ENCODE data around the gene NUP35.
"Not testable (repeated sequence)": the region's sequence is repeated elsewhere in the genome, so short reads cannot be mapped to it uniquely, and the experiment has no call there.

NUP35 gene

DNA sequence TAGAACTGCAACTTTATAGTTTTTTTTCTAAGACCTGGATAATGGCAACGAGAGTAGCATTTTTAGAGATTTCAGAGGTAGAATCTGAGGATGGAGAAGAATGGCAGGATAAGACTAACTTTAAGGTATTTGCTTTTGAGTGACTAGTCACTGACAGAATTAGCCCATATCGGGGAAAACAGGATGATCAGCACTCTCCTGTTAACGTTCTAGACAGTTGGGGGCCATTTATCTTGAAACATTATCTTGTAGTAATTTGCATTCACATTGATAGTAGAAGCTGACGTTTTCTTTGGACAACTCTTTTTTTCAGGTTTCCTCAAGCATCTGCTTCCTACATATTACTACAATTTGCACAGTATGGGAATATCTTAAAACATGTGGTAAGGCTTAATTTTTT is 32.9 kb downstream of the NUP35 start:
- H3K4me3 ChIP-seq (ENCODE audit: low read depth, low read length): no peak overlapping the region

DNA sequence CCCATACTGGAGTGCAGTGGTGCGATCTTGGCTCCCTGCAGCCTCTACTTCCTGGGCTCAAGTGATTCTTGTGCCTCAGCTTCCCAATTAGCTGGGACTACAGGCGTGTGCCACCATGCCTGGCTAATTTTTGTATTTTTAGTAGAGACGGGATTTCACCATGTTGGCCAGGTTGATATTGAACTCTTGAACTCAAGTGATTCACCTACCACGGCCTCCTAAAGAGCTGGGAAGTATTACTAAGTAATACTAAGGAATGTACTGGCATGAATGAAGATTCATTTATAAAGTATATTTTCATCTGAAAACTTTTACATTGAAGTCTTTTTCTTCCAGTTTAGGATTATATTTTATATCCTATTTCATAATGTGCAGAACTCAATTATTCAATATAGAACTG is 38.1 kb downstream of the NUP35 start:
- in situ Hi-C loops (cut with HindIII; ENCODE audit: low sequenced_read_pairs): no loop called here
- TF ChIP-seq, protein P1, sequence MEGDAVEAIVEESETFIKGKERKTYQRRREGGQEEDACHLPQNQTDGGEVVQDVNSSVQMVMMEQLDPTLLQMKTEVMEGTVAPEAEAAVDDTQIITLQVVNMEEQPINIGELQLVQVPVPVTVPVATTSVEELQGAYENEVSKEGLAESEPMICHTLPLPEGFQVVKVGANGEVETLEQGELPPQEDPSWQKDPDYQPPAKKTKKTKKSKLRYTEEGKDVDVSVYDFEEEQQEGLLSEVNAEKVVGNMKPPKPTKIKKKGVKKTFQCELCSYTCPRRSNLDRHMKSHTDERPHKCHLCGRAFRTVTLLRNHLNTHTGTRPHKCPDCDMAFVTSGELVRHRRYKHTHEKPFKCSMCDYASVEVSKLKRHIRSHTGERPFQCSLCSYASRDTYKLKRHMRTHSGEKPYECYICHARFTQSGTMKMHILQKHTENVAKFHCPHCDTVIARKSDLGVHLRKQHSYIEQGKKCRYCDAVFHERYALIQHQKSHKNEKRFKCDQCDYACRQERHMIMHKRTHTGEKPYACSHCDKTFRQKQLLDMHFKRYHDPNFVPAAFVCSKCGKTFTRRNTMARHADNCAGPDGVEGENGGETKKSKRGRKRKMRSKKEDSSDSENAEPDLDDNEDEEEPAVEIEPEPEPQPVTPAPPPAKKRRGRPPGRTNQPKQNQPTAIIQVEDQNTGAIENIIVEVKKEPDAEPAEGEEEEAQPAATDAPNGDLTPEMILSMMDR (IDR thresholded peaks at IDR 0.05; ENCODE audit: low read depth, low read length, missing control alignments): no peak
- H3K4me3 ChIP-seq (ENCODE audit: low read depth, low read length): no peak overlapping the region
- peak; percentile 62 for DNase-seq (ENCODE audit: low read depth)

More for the DNA sequence above, 32.9 kb downstream of the NUP35 start:
- in situ Hi-C loops (cut with HindIII; ENCODE audit: low sequenced_read_pairs): no loop called here
- DNase-seq (ENCODE audit: low read depth): no peak
- TF ChIP-seq, protein P1 (IDR thresholded peaks at IDR 0.05; ENCODE audit: low read depth, low read length, missing control alignments): no peak

DNA sequence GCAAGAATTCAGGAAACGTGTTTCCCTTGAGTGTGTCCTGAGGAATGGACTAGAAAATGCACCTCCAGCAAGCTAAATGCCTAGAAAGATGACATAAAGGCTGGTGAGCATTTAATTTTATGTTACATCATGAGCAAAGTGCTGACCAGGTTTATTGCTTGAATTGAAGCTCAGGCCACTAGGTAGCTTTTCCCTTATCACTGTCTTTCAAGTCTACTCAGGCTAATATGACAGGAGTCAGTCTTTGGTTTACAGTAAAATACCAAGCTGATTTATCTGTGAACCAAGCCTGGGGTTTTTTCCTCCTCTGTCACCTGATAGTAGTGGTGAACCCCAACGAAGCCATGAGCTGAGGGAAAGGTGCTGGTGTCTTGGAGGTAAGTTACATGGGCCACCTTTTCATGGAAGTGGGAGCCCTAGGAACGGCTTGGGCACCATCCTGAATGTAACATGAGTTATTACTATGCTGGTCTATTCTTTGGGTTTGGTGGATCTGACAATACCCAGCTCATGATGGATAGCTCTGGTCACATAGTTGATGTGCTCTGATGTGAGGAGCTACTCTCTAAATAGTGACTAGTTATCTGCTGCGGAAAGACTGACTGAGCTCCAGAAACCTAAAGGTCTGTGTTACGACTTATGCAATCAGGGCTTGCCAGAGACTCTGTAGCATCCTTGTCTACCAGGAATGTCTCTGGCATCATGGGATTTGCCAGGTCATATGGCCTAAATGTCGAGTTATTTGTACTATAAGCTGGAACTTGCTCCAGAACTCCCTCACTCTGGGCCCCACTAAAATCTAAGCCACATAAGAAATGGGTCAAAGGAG is 39.8 kb downstream of the NUP35 start:
- no peak overlapping the region for H3K4me3 ChIP-seq (ENCODE audit: low read depth, low read length)
- TF ChIP-seq, protein P1 (IDR thresholded peaks at IDR 0.05; ENCODE audit: low read depth, low read length, missing control alignments): no peak
- in situ Hi-C loops (cut with HindIII; ENCODE audit: low sequenced_read_pairs): no loop called here
- DNase-seq (ENCODE audit: low read depth): no peak

DNA sequence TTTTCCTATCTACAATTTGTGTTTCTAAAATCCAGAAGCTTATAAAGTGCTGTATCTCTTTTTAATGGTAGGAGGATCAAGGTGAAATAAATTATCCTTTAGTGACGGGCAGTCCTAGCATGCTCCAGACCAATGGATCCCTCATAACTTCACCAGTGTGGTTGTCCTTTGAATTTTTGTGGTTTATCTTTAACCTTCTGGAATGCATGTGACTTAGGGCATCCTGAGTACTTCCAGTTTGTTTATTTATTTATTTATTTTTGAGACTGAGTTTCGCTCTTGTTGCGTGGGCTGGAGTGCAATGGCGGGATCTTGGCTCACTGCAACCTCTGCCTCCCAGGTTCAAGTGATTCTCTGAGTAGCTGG is 40.4 kb downstream of the NUP35 start:
- TF ChIP-seq, protein P1 (IDR thresholded peaks at IDR 0.05; ENCODE audit: low read depth, low read length, missing control alignments): no peak
- in situ Hi-C loops (cut with HindIII; ENCODE audit: low sequenced_read_pairs): no loop called here
- H3K4me3 ChIP-seq (ENCODE audit: low read depth, low read length): no peak overlapping the region
- DNase-seq (ENCODE audit: low read depth): peak; percentile 24

DNA sequence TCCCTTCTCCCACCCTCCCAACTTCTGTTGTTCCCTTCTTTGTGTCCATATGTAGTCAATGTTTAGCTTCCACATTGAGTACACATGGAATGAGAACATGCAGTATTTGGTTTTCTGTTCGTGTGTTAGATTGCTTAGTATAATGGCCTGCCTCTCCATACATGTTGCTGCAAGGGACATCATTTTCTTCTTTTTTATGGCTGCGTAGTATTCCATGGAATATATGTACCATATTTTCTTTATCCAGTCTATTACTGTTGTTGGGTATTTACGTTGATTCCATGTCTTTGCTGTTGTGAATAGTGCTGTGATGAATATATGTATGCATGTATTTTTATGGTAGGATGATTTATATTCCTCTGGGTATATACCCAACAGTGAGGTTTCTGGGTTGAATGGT is 42.0 kb downstream of the NUP35 start:
- H3K4me3 ChIP-seq (ENCODE audit: low read depth, low read length): no peak overlapping the region
- TF ChIP-seq, protein P1 (IDR thresholded peaks at IDR 0.05; ENCODE audit: low read depth, low read length, missing control alignments): no peak
- in situ Hi-C loops (cut with HindIII; ENCODE audit: low sequenced_read_pairs): no loop called here
- no peak for DNase-seq (ENCODE audit: low read depth)

DNA sequence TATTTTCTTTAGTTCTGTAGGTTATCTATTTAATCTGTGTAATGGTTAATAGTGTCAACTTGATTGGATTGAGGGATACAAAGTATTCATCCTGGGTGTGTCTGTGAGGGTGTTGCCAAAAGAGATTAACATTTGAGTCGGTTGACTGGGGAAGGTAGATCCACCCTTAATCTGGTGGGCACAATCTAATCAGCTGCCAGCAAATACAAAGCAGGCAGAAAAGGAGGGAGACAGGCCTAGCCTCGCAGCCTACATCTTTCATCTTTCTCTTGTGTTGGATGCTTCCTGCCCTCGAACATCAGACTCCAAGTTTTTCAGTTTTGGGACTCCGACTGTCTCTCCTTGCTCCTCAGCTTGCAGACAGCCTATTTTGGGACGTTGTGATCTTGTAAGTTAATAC is 42.7 kb downstream of the NUP35 start:
- DNase-seq (ENCODE audit: low read depth); in situ Hi-C loops (cut with HindIII; ENCODE audit: low sequenced_read_pairs); H3K4me3 ChIP-seq (ENCODE audit: low read depth, low read length): not testable (repeated sequence)

DNA sequence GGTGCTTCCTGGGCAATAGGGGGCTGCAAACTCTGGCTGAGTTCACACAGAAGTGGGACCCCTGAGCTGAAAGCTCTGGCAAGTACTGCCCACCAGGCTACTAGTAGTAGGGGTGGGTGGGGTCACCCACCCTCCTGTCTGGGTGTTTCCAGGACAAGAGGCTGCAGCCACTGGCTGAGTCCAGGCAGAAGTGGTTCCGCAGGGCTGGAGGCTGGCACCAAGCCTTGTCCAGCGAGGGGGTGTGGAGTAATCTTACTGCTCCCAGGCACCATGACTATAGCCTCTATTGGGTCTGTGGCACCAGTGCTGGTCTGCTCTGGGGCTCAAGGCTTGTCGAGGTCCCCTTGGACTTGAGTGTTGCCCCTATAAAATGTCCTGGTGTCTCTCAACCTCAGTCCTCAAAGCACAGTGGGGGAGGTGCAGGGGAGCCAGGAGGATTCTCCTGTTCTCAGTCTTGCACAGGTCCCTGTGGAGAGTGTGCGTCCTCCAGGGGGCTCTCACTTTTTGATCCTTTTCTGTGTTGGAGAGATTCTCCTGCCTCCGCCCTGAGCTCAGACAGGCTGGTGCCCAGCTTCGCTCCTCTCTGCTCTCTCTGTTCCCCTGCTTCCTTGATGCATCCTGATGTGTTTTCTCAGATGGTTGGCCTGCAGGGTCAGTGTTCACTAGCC is 48.1 kb downstream of the NUP35 start:
- no peak for DNase-seq (ENCODE audit: low read depth)
- in situ Hi-C loops (cut with HindIII; ENCODE audit: low sequenced_read_pairs): no loop called here
- no peak overlapping the region for H3K4me3 ChIP-seq (ENCODE audit: low read depth, low read length)
- TF ChIP-seq, protein P1 (IDR thresholded peaks at IDR 0.05; ENCODE audit: low read depth, low read length, missing control alignments): no peak
